Ecto neural progenitor cell (in vitro differentiated cells): ENCODE results near the gene OPCML.

Experiments
- DNase-seq: peaks from one replicate; pipeline ENCODE4 v3.0.0-alpha.2; 2018; ENCODE audit warnings: low spot score

OPCML gene

GRCh38 chr11:132788816-132789325, 743.4 kb downstream of the OPCML start:
- no peak for DNase-seq

DNA sequence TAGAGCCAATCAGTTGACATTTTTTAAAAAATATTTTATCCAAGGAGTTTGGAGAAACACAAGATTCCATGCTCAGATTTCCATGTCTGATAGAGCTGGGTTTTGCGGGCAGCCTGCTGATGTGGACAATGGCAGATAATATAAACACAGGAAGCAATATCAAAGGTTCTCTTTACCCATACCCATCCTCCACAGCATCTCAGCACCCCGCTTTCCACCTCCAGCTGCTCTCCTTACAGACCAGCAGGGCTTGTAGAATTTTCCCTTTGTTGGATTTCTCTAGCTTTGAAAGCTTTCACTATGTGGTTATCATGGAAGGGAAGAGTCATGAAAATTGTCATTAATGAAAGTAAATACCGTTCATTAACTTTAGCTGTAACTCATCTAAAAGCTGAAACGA, 746.4 kb downstream of the OPCML start:
- DNase-seq, result no peak

DNA sequence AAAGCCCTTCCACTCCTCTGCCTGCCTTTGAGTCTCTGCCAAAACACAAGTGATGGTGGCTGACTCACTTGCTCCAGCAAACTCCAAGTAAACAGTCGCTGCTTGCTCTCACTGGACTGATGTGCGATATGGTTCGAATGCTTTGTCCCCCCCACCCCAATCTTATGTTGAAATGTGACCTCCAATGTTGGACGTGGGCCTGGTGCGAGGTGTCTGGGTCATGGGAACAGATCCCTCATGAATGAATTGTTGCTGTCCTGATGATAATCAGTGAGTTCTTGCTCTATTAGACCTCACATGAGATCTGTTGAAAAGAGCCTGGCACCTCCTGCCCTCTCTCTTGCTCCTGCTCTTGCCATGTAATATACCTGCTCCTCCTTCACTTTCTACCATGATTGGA, 747.9 kb downstream of the OPCML start:
- no peak for DNase-seq

- DNase-seq, result no peak
These were observed 750.2 kb downstream of the OPCML start for GRCh38 chr11:132782102-132782501.

- DNase-seq, result no peak
These were observed 752.3 kb downstream of the OPCML start for GRCh38 chr11:132780046-132780445.

DNA sequence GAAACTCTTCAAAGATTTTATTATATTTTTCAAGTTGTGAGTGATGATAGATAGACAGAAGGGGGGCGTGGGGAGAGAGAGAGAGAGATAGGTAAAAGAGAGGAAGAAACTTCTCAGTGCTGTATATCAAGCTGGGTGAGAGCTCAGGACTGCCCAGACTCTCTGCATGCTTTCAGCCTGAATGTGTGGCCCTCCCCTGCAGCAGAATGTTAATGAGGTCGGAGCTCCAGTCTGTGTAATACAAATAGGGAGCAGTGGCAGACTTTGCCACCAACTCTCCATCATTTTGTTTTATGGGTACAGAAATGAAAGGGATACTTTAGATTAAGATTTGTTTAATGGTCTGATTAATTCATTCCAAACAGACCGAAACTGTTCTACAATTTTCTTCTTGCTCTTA, 752.8 kb downstream of the OPCML start:
- no peak for DNase-seq

GRCh38 chr11:132777067-132777975, 755.0 kb downstream of the OPCML start:
- DNase-seq, result no peak

- no peak for DNase-seq
These were observed 758.5 kb downstream of the OPCML start for GRCh38 chr11:132773751-132774150.

DNA sequence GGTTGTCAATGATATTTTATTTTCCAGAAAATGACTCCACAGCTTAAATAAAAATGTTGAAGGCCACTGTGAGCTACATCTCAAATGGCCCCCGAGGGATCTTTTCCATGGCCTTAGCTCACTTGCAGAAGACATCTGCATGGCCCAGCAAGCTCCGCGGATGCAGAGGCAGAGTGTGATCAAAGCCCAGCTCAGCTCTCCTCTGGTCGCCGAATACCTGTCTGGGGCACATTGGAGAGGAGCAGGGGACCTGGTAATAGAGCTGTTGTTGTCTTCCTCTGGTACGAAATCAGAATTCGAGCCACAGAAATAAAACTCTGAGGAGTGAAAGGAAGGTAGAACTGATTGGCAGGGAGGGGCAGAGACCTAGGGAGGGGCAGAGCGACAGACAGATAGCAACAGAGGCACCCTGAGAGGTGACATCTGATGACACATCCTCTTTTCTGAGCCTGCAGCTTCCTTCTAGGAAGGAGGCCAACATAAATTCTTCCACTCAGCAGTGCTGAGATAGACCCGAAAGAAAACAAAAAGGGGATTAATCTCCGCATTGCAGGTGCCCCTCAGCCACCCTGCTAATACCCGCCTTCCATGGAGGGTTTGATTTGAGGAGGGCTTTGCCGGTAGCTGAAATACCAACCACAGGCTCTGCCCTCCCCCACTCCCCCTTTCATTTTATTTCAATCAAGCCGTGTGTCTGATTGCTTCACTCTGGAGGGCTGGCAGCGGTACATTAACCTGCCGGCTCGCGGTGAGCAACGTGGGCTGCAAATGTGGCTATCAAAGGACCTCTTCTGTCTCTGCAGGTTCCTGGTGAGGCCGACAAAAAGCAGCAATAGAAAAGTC, 759.4 kb downstream of the OPCML start:
- no peak for DNase-seq

DNA sequence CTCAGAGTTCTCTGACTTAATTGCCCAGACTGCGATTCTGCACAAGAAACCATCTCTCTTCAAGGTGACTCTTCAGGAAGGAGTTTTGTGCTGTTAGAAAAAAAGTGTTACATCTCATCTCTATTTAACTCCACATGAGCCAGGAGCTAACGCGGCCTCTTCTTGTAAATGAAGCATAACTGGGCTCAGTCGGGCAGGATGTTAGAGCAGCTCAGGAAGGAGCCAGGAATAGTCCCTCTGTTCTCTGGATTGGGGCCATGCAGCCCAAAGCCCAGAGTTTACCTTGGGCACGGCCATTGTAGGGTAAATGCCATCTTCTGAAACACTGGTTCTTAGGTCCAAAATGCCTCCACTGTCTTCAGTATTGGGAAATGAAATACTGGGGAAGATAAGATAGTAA, 760.6 kb downstream of the OPCML start:
- DNase-seq, result no peak

GRCh38 chr11:132770829-132771530, 761.3 kb downstream of the OPCML start:
- DNase-seq, result no peak

DNA sequence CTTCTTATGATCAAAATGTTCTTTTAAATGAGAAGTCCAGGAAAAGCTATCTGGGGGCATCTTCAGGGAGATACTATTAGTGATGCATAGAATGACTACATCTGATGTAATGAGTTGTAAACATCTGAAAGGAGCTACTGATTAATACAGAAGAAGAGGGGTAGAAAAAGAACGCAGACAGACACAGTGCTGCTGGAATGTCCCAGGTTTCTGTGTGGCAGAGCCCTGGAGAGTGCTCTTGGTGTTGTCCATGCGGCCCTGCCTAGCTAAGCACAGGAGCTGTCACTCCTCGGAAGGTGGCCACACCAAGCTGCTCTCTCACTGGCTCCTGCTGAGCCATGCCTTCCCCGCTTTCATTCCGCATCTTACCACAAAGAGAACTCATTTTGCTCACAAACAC, 768.8 kb downstream of the OPCML start:
- DNase-seq, result no peak

- no peak for DNase-seq
These were observed 776.4 kb downstream of the OPCML start for GRCh38 chr11:132755934-132756333.

GRCh38 chr11:132751516-132752250, 780.6 kb downstream of the OPCML start:
- no peak for DNase-seq

GRCh38 chr11:132746305-132746704, 786.0 kb downstream of the OPCML start:
- no peak for DNase-seq

GRCh38 chr11:132745306-132745705, 787.0 kb downstream of the OPCML start:
- DNase-seq, result no peak

- no peak for DNase-seq
These were observed 787.5 kb downstream of the OPCML start for GRCh38 chr11:132744771-132745170.

- DNase-seq, result no peak
These were observed 788.7 kb downstream of the OPCML start for GRCh38 chr11:132743601-132744000.

DNA sequence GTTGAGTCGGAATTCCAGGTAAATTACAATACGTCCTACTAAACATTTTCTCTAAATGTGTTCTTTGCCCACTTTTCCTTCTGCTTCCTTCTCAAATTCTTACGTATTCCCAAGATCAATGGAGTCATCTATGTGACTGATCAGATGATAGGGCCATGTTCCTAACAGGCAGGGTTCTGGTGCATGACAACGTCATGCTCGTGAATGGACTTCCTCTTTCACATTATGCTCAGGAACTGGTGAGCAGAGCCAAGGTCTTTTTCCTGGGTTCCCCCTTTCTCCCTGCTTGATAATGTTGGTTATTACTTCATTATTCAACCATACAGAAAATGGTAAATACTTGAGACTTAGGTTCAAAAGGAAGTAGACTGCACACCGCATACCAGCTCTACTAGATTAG, 789.4 kb downstream of the OPCML start:
- DNase-seq, result no peak

DNA sequence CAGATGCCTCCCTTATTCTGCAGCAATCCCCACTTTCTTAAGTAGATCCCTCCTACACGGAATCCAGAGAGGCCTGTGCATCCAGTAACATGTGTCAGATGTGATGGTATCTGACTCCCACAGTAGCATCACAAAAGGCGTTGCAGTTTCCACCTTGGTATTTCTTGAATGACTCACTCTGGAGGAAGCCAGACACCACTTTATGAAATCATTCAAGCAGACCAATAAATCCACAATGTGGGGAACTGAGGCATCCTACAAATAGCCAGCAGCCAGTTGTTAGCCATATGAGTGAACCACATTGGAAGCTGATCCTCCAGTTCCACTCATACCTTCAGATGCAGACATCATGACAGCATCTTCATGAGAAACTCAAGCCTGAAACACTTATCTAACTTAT, 798.1 kb downstream of the OPCML start:
- DNase-seq, result no peak

GRCh38 chr11:132728026-132728425, 804.3 kb downstream of the OPCML start:
- DNase-seq, result no peak

GRCh38 chr11:132721526-132721925, 810.8 kb downstream of the OPCML start:
- DNase-seq, result no peak
